Right renal cortex interstitium (tissue), 3 donors: ENCODE measurements around the gene GEMIN4. TPM values are rescaled to one million over a fixed set of nuclear protein-coding genes. Genes with fewer than 3 reads are reported as not detected.

Source experiments
- DNase-seq, 3 donors: peaks; one replicate each; pipeline ENCODE4 v3.0.0-alpha.2; 2013; ENCODE audit warnings: low read depth in 3 of 3, low spot score in 2 of 3
- polyA plus RNA-seq, 3 donors: library from polyadenylated mRNA; unstranded; fragments of 120-200 nt; gene quantifications; one replicate each; pipeline ENCODE4 v1.2.1, GENCODE V29; 2013; ENCODE audit not compliant: insufficient read length in 3 of 3

Gene GEMIN4
- polyA plus RNA-seq, 3 donors: 20.8 to 21.7 (median 21.0) TPM

DNA sequence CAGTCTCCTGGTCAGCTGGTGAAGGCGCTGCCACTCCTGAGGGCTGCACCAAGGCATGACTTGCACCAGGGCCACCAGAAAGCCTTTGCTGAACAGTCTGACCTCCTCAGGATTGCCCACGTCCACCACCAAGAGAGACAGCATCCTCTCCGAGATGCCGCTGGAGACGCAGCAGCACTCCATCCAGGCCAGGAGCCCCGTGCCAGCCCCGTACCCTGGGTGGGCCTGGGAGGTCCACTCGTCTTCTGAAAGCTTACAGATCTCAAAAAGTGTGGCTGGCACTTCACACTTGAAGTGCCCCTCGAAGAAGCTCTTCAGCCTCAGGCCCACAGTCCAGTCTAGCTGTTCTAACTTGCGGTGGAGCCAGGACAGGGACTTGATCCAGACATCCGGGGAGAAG, 6.7 kb downstream of the GEMIN4 start:
- no peak for DNase-seq

DNA sequence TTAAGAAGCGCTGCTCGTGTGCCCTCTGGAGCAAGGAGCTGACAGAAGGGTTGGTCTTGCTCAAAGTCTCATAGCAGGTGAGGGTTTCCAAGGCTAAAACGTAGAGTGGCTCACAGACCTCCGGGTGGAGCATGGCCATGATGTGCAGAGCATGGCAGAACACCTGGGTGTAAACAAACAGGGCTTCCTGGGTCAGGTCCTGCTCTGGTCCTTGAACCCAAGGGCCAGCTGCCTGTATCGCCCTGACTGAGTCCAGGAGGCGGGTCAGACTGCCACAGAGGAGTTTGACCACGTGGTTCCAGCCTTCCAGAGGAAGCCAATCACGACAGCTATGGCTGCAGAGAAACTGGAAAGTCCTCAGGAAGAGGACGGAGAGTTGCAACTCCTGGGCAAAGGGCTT, 7.1 kb downstream of the GEMIN4 start:
- DNase-seq: no peak

DNA sequence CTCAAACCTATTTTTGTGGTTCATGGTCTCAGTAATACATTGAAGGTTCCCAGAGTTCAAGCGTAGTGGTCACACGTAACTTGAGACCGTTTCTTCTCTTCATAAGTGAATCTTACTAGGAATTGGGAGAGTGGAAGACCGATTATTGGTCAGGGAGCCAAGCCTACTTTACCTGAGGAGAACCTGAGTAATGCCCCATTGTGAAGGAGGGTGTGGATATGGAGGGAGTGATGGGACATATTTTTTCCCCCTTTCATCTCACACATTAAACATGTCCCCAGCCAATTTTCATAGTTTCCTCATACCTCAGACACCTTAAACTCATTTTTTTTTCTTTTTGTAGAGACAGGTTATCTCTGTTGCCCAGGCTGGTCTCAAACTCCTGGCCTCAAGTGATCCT, 8.9 kb downstream of the GEMIN4 start:
- no peak for DNase-seq

DNA sequence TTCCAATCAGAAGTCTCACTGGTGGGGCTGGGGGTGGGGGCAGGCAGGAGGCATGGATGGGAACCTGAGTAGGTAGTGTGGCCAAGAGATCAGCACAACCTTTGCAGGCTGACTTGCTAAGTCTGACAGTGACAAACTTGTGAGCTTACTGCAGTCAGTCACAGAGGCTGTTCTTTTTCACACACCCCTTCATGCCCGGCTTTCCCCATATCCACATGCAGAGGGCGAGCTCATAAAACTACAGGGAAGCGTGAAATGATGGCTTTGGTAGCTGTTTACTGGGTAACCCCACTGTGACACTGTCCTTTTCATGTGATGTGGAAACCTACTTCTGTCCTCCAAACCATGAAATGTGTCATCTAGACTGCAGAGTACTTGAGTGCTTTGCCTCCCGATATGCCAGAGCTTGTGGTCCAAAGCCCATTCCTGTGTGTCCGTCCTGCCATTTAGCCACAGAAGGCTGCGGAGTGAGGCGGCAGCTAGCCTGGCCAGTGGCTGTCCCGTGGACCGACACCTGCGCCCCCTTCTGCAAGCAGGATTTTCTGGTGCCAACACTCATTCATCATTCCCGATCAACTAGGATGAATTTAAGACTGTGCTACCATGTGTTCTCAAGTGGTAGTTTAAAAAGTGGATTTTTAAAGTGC, 9.8 kb downstream of the GEMIN4 start:
- no peak for DNase-seq

DNA sequence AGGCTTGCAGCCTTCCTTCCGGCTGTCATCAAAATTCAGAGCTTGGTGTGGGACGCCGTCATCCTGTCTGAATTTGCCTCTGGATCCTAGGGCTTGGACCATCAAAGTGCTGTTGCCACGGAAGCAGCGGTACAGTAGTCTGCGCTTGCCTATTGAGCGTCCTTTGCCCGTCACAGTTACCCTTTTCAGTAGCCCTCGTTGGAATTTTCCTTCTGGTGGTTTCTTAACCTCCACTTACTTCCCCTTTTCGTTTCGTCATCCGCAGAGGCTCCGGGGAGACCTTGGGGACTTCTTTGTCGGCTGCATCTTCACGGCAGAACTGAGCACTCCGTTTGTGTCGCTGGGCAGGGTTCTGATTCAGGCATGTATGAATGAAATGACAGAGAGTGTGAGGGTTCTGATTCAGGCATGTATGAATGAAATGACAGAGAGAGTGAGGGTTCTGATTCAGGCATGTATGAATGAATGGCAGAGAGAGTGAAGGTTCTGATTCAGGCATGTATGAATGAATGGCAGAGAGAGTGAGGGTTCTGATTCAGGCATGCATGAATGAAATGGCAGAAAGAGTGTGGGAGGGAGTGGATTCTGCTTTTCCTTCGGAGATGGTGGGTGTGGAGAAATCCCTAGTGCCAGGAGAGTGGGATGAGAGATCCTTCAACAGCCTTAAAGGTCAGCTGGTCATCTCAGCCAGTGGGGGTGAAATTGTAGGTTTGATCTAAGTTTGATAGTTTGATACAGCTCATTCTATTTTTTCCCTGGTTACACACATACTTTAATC, 11.6 kb downstream of the GEMIN4 start:
- DNase-seq: no peak

DNA sequence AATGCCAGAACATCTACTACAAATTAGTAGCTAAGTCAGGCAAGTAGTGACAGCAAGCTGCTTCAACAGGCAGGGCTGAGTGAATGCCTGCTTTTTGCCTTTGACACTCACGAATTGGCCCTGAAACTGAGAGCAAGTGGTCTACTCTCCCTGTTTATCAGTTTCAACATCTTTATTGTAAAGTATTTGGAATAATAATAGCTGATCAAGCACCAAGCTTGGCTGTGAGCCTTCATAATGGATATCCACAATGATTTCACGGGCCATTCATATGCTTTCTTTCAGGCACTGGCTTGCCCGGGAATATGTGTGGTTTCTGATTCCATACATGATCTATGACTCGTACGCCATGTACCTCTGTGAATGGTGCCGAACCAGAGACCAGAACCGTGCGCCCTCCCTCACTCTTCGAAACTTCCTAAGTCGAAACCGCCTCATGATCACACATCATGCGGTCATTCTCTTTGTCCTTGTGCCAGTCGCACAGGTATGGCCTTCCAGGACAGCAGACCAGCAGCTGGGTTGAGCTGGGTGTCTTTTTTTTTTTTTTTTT, 14.4 kb downstream of the GEMIN4 start:
- DNase-seq: no peak

DNA sequence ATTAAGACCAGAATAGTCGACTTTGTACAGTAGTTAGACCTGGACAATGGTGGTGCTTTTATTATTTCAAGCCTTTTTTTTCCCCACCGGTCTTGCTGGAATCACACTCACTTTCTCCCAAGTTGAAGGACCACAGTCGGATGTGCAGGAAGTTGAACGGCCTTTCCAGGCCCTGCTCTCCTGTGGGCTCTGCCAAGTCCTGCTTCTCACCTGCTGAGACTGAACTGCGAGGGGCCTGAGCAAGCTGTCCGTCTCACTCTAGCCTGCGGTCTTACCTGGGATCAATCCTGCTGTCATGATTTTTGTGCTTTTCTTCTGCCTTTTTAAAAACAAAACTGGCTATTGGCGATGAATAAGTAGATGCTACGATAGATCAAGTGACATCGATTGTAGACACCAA, 18.3 kb downstream of the GEMIN4 start:
- no peak for DNase-seq

DNA sequence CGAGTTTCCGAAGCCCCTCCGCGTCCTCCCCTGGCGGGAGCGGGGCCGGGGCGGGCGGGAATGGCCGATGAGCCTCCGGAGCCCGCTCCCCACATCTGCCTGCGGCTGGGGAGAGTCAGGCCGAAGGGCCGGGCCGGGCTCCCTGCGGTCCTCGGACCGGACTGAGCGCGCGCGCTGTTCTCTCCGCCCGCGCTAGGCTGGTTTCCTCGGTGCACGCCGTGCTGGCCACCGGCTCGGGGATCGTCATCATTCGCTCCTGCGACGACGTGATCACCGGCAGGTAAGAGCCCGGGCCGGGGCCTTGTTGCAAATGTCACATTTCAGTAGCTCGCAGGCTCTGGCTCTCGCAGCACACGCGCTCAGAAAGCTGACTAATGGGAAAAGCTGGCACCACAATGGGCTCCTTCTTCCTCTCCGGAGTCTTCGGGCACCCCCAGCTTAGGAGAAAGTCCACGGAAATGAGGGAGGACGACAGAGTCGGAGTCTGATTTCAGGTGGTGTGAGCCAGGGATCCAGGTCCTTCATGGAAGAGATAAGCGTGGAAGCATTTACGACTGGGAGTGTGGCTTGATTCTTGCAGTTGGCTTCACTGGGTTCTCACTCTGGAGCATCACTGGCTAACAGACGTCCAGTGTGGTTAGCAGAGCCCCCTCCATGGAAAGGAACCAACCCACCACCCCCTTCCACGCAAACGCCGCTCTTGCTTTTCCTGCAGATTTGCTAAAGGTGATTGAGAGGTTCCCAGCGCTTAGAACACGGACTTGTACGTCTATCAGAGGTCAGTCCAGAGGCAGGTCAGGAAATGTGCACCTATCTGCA, 19.0 kb downstream of the GEMIN4 start:
- peak in 1 of 3 donors; percentile 19 for DNase-seq

DNA sequence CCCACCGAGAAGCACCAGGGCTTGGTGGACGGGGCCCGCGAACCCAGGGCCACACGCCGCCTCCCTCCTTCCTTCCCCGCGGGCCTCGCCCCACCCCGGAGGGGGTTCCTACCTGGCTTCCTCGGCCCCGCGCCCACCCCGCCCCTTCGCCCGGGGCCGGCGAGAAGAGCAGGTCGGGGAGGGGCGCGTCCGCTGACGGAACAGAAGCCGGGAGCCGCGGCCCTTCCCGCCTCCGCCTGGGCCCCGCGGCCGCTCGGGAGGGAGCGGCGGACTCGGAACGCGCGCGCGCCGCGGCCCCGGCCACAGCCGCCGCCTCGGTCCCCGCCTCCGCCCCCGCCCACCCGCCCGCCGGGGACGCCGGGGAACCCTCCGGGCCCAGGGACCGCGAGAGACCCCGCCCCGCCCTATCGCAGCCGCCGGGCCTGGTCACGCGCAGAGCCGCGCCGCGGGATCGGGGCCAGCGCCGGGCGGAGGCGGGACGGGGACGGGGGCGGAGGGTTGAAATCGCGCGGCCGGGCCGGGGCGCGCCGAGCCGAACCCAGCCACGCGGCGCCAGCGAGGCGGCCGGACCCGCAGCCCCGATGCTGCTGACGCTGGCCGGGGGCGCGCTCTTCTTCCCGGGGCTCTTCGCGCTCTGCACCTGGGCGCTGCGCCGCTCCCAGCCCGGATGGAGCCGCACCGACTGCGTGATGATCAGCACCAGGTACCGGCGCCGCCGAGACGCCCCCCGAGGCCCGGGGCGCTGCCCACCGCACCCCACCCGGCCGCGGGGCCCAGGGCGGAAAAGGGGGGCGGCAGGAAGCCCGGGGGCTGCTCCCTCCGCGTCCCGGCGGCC, 19.8 kb downstream of the GEMIN4 start, which contains the start of gene TLCD3A:
TLCD3A (plus strand) TSS at position 530 of the 835 bp plus-strand sequence; CDS start at position 582, 52 bp downstream.
- DNase-seq: peak in 1 of 3 donors; percentile 26

DNA sequence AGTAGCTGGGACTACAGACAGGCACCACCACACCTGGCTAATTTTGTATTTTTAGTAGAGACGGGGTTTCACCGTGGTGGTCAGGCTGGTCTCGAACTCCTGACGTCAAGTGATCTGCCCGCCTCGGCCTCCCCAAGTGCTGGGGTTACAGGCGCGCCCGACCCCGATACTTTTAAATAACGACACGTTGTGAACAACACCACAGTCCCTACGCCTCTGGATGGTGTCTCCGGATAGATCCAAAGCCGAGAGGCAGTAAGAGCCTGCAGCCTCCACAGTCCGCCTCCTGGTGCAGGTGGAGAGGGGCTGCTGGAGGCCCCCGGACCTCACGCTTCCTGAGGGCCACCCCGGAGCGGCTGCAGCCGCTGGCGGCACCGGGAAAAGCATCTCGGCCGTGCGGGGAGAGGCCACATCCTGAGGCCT, 20.4 kb downstream of the GEMIN4 start:
- DNase-seq: no peak

DNA sequence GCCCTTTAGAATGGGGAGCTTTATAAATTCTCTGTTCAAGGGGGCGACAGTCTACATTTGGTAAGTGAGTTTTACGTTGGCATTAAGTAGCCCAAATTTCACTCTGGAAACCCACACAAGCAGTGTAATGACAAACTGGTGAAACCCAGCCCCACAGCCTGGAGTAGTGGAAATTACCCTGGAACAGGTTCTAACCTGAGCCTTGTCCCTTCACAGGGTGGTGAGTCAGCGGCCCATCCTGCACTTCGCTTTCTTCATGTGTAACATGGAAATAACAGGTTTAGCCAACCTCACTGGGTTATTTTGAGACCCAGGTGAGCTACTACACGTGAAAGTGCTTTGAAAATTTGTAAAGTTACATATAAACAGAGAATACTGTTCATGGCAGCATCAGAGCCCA, 23.2 kb downstream of the GEMIN4 start:
- no peak for DNase-seq

DNA sequence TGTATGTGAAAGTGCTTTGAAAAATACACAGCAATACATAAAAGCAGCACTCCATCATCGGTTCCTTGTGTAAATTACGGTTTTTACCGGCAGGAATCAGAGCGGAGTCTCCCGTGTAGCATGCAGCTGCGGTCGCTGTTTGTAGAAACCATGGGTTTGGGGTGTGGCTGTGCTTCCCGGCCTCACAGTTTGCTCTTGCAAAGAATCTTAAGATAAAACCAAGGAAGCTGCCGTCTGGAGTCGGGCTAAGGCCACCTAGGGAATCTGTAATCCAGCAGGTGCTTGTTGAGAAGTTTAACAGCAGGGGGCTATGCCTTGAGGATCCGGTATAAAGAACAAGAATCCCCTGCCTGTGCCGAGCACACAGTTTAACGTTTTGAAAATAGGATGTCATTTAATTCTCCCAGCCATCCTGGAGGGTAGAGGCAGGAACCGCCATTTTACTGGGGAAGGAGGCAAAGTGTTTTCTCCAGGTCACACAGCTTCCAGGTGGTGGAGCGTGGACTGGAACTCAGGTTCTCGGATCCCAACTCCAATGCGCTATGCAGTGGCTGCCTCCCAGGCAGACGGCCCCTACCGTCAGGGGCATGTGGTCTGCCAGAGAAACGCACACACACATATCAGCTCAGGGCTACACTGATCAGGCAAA, 25.7 kb downstream of the GEMIN4 start:
- no peak for DNase-seq

DNA sequence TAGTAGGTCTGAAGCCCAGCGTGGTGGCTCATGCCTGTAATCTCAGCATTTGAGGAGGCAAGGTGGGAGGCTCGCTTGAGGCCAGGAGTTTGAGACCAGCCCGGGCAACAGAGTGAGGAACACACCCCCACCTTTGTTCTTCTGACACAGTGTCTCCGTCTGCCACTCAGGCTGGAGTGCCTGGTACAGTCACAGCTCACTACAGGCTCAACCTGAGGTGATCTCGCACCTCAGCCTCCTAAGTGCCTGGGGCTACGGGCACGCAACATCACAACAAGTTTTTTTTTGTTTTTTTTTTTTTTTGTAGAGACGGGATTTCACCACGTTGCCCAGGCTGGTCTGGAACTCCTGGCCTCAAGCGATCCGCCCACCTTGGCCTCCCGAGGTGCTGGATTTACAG, 26.3 kb downstream of the GEMIN4 start:
- no peak for DNase-seq

DNA sequence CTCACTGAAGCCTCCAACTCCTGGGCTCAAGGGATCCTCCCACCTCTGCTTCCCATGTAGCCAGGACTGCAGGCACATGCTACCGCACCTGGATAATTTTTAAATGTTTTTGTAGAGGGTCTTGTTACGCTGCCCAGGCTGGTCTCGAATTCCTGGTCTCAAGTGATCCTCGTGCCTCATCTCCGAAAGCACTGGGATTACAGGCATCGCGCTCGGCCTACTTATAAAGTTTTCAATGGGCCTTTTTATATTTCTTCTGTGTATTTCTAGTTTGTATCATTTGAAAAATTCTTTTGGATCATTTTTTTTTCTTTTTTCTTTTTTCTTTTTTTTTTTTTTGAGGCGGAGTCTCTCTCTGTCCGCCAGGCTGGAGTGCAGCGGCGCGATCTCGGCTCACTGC, 27.0 kb downstream of the GEMIN4 start:
- DNase-seq: no peak

DNA sequence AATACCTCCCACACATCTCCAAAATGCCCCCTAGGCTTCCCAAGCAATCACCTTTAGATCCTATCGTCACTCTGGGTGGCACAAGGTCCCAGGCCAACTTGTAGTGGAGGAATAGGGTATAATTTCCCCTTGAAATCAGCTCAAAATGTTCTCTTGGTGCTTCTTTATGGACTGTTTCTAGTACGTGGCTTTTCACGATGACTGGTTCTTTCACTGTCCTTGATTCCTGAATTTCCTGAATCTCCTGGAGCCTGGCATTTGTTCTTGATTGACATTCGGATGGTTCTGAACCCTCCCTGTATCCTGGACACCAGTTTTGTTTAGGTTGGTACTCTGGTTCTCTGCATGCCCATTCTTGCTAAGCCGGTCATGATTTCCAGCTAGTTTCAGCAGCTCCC, 30.5 kb downstream of the GEMIN4 start:
- DNase-seq: no peak

DNA sequence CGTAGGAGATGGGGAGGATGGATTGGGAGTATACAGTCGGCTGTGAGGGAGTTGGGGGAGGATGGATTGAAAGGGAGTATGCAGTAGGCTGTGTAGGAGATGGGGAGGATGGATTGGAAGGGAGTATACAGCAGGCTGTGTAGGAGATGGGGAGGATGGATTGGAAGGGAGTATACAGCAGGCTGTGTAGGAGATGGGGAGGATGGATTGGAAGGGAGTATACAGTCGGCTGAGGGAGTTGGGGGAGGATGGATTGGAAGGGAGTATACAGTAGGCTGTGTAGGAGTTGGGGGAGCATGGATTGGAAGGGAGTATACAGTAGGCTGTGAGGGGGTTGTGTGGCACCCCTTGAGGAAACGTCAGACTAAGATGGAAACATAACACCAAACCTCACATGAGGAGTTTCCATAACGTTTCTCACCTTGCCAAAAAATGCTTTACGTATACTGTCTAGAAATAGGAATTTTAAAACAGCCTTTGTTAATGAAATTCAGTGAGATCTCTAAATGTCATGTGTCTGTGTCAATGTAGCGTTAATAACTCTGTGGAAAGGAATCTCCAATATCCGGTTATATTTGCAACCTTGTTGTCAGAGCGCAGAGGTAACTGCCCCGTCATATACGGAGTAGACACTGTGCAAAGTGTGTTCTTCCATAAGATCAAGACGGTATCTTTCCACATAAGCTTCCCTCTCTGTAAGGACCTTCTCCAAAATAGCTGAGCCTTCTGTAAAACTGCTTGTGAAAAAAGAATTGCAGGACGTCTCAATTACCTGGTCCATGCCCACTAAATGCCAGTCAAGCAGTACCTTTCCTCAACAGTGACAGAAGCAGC, 31.1 kb downstream of the GEMIN4 start:
- DNase-seq: no peak

DNA sequence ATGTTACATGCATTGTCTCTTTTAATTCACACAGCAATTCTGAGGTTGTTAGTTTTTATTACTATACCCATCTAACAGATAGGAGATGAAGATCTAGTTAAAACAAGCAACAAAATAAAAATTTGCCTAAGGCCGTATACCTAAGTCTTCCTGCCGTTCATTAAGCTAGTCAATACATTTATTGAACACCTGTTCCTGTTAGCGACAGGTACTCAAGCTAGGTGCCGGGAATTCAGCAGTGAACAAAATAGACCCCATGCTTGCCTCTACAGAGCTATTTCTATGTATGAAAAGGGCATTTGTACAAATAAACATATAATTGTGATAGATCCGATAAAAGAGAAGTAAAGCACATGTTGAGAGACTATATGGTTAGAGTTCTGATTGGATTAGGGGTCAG, 34.0 kb downstream of the GEMIN4 start:
- no peak for DNase-seq

DNA sequence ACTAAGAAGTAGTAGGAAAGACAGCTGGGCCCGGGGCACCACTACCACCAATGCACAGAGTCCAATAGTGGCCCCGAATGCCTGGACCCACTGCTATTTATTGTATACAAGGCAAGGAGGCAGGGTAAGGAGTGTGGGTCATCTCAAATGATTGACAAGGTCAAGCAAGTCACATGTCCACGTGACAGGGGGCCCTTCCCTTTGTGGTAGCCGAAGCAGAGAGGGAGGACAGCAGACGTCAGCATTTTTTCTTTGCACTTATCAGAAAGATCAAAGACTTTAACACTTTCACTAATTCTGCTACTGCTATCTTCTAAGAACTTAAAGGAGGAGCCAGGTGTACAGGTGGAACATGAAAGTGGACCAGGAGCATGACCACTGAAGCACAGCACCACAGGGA, 43.9 kb downstream of the GEMIN4 start:
- no peak for DNase-seq

DNA sequence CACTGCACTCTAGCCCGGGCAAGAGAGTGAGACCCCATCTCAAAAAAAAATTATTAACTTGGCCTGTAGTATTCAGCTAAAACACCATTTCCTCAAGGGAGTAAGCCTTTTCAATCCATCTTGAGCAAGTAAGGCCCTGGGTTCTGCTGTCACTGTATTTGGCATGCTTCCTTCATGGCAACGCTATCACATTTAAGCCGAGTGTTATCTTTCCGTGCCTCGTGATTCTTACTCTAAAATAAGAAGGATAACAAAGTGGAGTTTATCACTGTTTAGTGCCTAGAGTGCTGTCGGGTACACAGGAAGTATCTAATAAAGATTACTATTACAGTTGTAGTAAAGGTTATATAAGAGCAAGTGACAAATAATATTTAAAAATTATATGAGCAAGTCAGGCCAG, 46.2 kb downstream of the GEMIN4 start:
- DNase-seq: no peak
